Measurements from ENCODE around the gene ADRA1B.

DNA sequence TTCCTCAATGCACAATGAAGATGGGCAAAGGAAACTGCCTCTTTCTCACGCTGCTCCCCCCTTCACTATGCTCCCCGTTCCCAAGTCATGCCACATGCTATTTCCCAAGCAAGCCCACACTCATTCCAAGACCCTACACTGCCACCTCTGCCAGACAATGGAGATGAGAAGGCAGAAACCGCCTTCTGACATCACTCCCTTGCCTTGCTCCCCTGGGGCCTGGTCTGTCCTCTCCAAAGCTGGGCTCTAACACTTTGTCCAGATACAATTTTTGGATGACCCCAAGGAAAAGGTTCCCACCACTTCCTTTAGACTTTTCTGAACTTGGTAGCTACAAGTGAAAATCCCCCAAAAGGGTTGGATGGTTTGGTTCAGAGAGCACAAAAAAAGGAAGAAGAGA lies 7.2 kb upstream of the ADRA1B start:
- no peak for TF ChIP-seq POLR2A (IDR thresholded peaks at IDR 0.05)
- no peak for TF ChIP-seq CTCF (IDR thresholded peaks at IDR 0.05)

Measured in stomach (tissue), 4 donors.